ENCODE data around the gene GRIN1. TPM values are rescaled to one million over a fixed set of nuclear protein-coding genes. Genes with fewer than 3 reads are reported as not detected.

The GRIN1 gene
- total RNA-seq, 4 donors from 2014 or later: not detected

GRCh38 chr9:137178939-137179630 is 40.1 kb downstream of the GRIN1 start:
- DNase-seq: no peak
- 93 to 95% methylated on average over 17 to 19 of the region's 19 CpGs for WGBS, 2 donors
- H3K4me1 ChIP-seq: no peaks in the 10 kb centered on the region
- intact Hi-C loops (cut with DNase I): no loop called here
- H3K27ac ChIP-seq: no peak overlapping the region
- H3K27me3 ChIP-seq: no peaks in the 10 kb centered on the region
- no peaks in the 10 kb centered on the region for H3K9me3 ChIP-seq
- TF ChIP-seq, protein P1, sequence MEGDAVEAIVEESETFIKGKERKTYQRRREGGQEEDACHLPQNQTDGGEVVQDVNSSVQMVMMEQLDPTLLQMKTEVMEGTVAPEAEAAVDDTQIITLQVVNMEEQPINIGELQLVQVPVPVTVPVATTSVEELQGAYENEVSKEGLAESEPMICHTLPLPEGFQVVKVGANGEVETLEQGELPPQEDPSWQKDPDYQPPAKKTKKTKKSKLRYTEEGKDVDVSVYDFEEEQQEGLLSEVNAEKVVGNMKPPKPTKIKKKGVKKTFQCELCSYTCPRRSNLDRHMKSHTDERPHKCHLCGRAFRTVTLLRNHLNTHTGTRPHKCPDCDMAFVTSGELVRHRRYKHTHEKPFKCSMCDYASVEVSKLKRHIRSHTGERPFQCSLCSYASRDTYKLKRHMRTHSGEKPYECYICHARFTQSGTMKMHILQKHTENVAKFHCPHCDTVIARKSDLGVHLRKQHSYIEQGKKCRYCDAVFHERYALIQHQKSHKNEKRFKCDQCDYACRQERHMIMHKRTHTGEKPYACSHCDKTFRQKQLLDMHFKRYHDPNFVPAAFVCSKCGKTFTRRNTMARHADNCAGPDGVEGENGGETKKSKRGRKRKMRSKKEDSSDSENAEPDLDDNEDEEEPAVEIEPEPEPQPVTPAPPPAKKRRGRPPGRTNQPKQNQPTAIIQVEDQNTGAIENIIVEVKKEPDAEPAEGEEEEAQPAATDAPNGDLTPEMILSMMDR (IDR thresholded peaks at IDR 0.05): no peak
- no peak for TF ChIP-seq POLR2A (IDR thresholded peaks at IDR 0.05)
- H3K4me3 ChIP-seq (replicated peaks in 1 of 3): no peak overlapping the region
- H3K36me3 ChIP-seq: peaks cover 38 to 55% of the 10 kb centered on the region in 2 donors

DNA sequence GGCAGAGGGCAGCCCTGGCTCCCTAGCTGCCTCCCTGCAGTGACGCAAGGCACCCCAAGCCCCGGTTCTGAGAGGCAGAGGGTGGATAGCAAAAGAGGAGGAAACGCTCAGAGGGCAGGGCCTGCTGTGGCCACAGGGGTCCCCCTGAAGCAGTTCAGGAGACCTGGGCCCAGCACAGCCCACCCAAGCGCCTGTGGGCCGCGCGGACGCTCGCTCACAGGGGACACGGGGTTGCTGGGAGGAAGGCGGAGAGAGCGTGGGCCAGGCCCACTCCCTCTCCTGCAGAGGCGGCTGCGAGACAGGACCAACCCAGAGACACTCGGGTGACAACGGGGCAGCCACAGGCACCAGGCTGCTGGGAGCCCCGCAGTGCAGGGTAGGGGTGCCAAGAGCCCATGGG is 40.8 kb downstream of the GRIN1 start:
- H3K27me3 ChIP-seq: no peaks in the 10 kb centered on the region
- H3K4me1 ChIP-seq: no peaks in the 10 kb centered on the region
- no peak overlapping the region for H3K27ac ChIP-seq
- 98 to 99% methylated on average over 14 to 17 of the region's 17 CpGs for WGBS, 2 donors
- peaks cover 39 to 62% of the 10 kb centered on the region in 2 donors for H3K36me3 ChIP-seq
- TF ChIP-seq, protein P1 (IDR thresholded peaks at IDR 0.05): no peak
- no peak for TF ChIP-seq POLR2A (IDR thresholded peaks at IDR 0.05)
- no peak for DNase-seq
- intact Hi-C loops (cut with DNase I): no loop called here
- no peaks in the 10 kb centered on the region for H3K9me3 ChIP-seq
- no peak overlapping the region for H3K4me3 ChIP-seq (replicated peaks in 1 of 3)

- TF ChIP-seq, protein P1 (IDR thresholded peaks at IDR 0.05): no peak
- no peak for TF ChIP-seq POLR2A (IDR thresholded peaks at IDR 0.05)
- Histone ChIP-seq H3K4me3 (replicated peaks in 1 of 3) (no peak overlapping the region), H3K4me1 (no peaks in the 10 kb centered on the region), H3K36me3 (peaks cover 39 to 66% of the 10 kb centered on the region in 2 donors), H3K27ac (no peak overlapping the region), H3K27me3 (no peaks in the 10 kb centered on the region), H3K9me3 (no peaks in the 10 kb centered on the region)
- WGBS, 2 donors: 95 to 97% methylated on average over 8 to 16 of the region's 20 CpGs
- DNase-seq: no peak
- intact Hi-C loops (cut with DNase I): no loop called here
Observed at GRCh38 chr9:137180491-137180890, 41.5 kb downstream of the GRIN1 start.

GRCh38 chr9:137181680-137182079 is 42.7 kb downstream of the GRIN1 start:
- Histone ChIP-seq H3K36me3 (peaks cover 39 to 69% of the 10 kb centered on the region in 2 donors), H3K27me3 (no peaks in the 10 kb centered on the region), H3K4me3 (replicated peaks in 1 of 3) (no peak overlapping the region), H3K4me1 (peaks cover 3 to 5% of the 10 kb centered on the region in 2 donors), H3K9me3 (no peaks in the 10 kb centered on the region), H3K27ac (no peak overlapping the region)
- 92 to 94% methylated on average over 16 of the region's 22 CpGs for WGBS, 2 donors
- no peak for DNase-seq
- intact Hi-C loops (cut with DNase I): no loop called here
- TF ChIP-seq, protein P1 (IDR thresholded peaks at IDR 0.05): no peak
- TF ChIP-seq POLR2A (IDR thresholded peaks at IDR 0.05): no peak

GRCh38 chr9:137182836-137183235 is 43.9 kb downstream of the GRIN1 start:
- H3K27ac ChIP-seq: no peak overlapping the region
- H3K4me3 ChIP-seq (replicated peaks in 1 of 3): no peak overlapping the region
- H3K9me3 ChIP-seq: no peaks in the 10 kb centered on the region
- DNase-seq: no peak
- WGBS, 2 donors: 92 to 100% methylated on average over 6 to 9 of the region's 17 CpGs
- TF ChIP-seq, protein P1 (IDR thresholded peaks at IDR 0.05): no peak
- TF ChIP-seq POLR2A (IDR thresholded peaks at IDR 0.05): no peak
- H3K27me3 ChIP-seq: no peaks in the 10 kb centered on the region
- H3K36me3 ChIP-seq: peaks cover 39 to 68% of the 10 kb centered on the region in 2 donors
- intact Hi-C loops (cut with DNase I): no loop called here
- H3K4me1 ChIP-seq: peaks cover 15 to 17% of the 10 kb centered on the region in 2 donors

Data from thyroid gland (tissue), 4 donors.